ENCODE results near the gene SH2B3. TPM values are rescaled to one million over a fixed set of nuclear protein-coding genes. Genes with fewer than 3 reads are reported as not detected.

Gene SH2B3
- polyA plus RNA-seq, 1 experiment, result 21.6 TPM

DNA sequence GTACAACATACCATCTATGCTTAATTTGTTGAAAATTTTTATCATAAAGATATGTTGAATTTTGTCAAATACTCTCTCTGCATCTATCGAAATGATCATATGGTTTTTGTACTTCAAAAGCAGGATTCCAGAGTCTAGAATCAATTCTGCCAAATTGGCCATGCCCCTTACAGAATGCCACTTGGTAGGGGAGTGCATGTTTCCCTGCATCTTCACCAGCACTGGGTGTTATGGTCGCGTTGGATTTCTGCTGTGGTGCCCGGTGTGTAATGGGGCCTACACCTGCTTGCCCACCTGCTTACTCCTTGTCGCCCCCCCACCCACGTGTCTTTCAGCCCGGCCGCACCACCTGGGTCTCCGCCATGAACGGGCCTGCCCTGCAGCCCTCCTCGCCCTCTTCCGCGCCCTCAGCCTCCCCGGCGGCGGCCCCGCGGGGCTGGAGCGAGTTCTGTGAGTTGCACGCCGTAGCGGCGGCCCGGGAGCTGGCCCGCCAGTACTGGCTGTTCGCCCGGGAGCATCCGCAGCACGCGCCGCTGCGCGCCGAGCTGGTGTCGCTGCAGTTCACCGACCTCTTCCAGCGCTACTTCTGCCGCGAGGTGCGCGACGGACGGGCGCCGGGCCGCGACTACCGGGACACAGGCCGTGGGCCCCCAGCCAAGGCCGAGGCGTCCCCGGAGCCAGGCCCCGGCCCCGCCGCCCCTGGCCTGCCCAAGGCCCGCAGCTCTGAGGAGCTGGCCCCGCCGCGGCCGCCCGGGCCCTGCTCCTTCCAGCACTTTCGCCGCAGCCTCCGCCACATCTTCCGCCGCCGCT is 12.3 kb downstream of the SH2B3 start:
- Histone ChIP-seq H3K27ac (ENCODE audit: low read depth, low read length) (no peak overlapping the region), H3K27me3 (ENCODE audit: control insufficient read depth, insufficient read depth, low read length) (no peaks in the 10 kb centered on the region), H3K9me3 (ENCODE audit: control insufficient read depth, insufficient read depth, low read length) (no peaks in the 10 kb centered on the region; the same call in 1 of the 2 replicates), H3K4me3 (ENCODE audit: low read depth, low read length) (no peak overlapping the region)
- no peak for DNase-seq (ENCODE audit: low read depth, low spot score)
- ChIA-PET POLR2A (no interaction called here), CTCF (no interaction called here)
- TF ChIP-seq, protein P1, sequence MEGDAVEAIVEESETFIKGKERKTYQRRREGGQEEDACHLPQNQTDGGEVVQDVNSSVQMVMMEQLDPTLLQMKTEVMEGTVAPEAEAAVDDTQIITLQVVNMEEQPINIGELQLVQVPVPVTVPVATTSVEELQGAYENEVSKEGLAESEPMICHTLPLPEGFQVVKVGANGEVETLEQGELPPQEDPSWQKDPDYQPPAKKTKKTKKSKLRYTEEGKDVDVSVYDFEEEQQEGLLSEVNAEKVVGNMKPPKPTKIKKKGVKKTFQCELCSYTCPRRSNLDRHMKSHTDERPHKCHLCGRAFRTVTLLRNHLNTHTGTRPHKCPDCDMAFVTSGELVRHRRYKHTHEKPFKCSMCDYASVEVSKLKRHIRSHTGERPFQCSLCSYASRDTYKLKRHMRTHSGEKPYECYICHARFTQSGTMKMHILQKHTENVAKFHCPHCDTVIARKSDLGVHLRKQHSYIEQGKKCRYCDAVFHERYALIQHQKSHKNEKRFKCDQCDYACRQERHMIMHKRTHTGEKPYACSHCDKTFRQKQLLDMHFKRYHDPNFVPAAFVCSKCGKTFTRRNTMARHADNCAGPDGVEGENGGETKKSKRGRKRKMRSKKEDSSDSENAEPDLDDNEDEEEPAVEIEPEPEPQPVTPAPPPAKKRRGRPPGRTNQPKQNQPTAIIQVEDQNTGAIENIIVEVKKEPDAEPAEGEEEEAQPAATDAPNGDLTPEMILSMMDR (IDR thresholded peaks at IDR 0.05; ENCODE audit: low read depth, low read length), result no peak

DNA sequence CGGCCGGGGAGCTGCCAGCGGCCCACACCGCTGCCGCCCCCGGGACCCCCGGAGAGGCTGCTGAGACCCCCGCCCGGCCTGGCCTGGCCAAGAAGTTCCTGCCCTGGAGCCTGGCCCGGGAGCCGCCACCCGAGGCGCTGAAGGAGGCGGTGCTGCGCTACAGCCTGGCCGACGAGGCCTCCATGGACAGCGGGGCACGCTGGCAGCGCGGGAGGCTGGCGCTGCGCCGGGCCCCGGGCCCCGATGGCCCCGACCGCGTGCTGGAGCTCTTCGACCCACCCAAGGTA is 12.8 kb downstream of the SH2B3 start:
- ChIA-PET CTCF (interaction anchor here (1.3 kb wide), 1 partner anchor 22 kb away, joined by 3 read pairs; no protein-coding TSS in a partner anchor), POLR2A (no interaction called here)
- TF ChIP-seq, protein P1 (IDR thresholded peaks at IDR 0.05; ENCODE audit: low read depth, low read length), result no peak
- DNase-seq (ENCODE audit: low read depth, low spot score), result no peak
- Histone ChIP-seq H3K4me3 (ENCODE audit: low read depth, low read length) (no peak overlapping the region), H3K27ac (ENCODE audit: low read depth, low read length) (no peak overlapping the region), H3K9me3 (ENCODE audit: control insufficient read depth, insufficient read depth, low read length) (no peaks in the 10 kb centered on the region; the same call in 1 of the 2 replicates), H3K27me3 (ENCODE audit: control insufficient read depth, insufficient read depth, low read length) (no peaks in the 10 kb centered on the region)

DNA sequence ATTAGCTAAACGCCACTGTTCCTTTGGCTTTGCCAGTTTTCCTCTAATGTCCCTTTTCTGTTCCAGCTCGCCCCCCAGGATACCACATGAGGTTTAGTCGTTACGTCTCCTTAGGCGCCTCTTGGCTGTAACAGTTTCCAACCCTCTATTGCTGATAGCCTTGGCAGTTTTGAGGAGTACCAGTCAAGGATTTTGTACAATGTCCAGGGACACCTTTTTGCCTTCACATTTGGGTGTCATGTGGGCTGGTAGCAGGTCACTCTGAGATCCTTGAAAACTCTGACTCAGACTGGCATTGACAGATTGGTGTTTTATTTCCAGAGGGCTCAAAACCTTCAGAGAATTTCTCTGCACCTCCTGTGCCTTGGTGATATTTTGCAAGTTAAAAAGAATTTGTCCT is 14.1 kb downstream of the SH2B3 start:
- Histone ChIP-seq H3K27ac (ENCODE audit: low read depth, low read length) (no peak overlapping the region), H3K4me3 (ENCODE audit: low read depth, low read length) (no peak overlapping the region), H3K27me3 (ENCODE audit: control insufficient read depth, insufficient read depth, low read length) (no peaks in the 10 kb centered on the region), H3K9me3 (ENCODE audit: control insufficient read depth, insufficient read depth, low read length) (no peaks in the 10 kb centered on the region; the same call in 1 of the 2 replicates)
- TF ChIP-seq, protein P1 (IDR thresholded peaks at IDR 0.05; ENCODE audit: low read depth, low read length), result no peak
- POLR2A ChIA-PET, result no interaction called here
- no peak for DNase-seq (ENCODE audit: low read depth, low spot score)
- CTCF ChIA-PET, result interaction anchor here (1.3 kb wide), 1 partner anchor 23 kb away, joined by 3 read pairs; no protein-coding TSS in a partner anchor

DNA sequence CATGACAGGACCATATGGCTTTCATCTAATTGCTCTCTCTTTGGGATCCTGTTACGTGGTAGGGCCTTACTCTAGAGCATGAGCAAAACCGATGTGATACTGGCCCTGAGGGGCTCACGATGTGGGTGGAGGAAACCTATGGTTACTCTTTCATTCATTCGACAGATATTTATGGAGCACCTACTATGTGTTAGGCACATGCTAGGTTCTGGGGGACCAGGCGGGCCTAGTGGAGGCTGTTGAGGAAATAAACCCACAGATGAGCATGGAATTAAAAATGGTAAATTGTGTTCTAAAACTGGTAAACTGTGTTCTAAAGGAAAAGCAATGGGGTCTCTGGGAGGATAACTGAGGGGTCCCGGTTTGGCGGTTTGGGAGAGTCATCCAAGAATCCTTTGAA is 14.8 kb downstream of the SH2B3 start:
- TF ChIP-seq, protein P1 (IDR thresholded peaks at IDR 0.05; ENCODE audit: low read depth, low read length), result no peak
- no peaks in the 10 kb centered on the region; the same call in 1 of the 2 replicates for H3K9me3 ChIP-seq (ENCODE audit: control insufficient read depth, insufficient read depth, low read length)
- no peak overlapping the region for H3K27ac ChIP-seq (ENCODE audit: low read depth, low read length)
- H3K27me3 ChIP-seq (ENCODE audit: control insufficient read depth, insufficient read depth, low read length), result no peaks in the 10 kb centered on the region
- ChIA-PET CTCF (interaction anchor here (0.7 kb wide), 1 partner anchor 24 kb away, joined by 3 read pairs; no protein-coding TSS in a partner anchor), POLR2A (no interaction called here)
- DNase-seq (ENCODE audit: low read depth, low spot score), result no peak
- no peak overlapping the region for H3K4me3 ChIP-seq (ENCODE audit: low read depth, low read length)

DNA sequence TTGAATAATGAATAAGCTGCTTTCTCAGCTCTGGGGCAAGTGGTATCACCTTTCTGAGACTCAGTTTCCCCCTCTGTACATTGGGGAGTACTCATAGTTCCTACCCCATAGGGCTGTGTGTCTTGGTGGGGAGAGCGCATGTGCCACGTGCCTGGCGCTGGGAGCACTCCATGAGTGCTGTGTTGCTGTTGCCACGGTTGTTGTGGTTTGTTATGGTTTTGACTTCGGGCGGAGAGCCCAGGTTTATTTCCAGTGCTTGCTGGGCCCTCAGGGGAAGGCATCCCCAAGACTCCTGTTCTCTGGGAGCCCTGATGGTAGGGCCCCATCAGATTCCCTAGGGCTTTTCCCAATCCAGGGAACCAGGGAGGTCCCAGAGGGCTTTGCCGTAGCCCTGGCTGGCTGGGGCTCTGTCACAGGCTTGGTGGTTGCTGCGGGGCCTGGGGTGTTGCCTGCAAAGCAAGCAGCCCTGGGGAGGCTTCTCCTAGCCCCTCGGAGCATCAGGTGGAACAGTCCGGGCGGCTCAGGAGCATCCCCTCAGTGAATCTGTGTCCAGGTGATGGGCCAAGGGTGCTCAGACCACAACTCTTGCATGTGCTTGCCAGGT is 18.6 kb downstream of the SH2B3 start:
- no peak for DNase-seq (ENCODE audit: low read depth, low spot score)
- Histone ChIP-seq H3K27me3 (ENCODE audit: control insufficient read depth, insufficient read depth, low read length) (no peaks in the 10 kb centered on the region), H3K27ac (ENCODE audit: low read depth, low read length) (no peak overlapping the region), H3K9me3 (ENCODE audit: control insufficient read depth, insufficient read depth, low read length) (no peaks in the 10 kb centered on the region), H3K4me3 (ENCODE audit: low read depth, low read length) (no peak overlapping the region)
- CTCF ChIA-PET, result interaction anchor here (0.9 to 2.2 kb wide), 3 partner anchors 27 to 28 kb away, joined by 4 to 7 read pairs (median 4); no protein-coding TSS in a partner anchor
- TF ChIP-seq, protein P1 (IDR thresholded peaks at IDR 0.05; ENCODE audit: low read depth, low read length), result no peak
- POLR2A ChIA-PET, result interaction anchor here (0.7 kb wide), 1 partner anchor 10 kb away, joined by 4 read pairs; no protein-coding TSS in a partner anchor

Measured in AG04450 (cell line).